HEK293 (cell line): ENCODE results near the gene TTC31.

Experiments used
- CTCF ChIA-PET: fragments of 350-600 bp; formaldehyde crosslinking; extraction: SDS; loops from one replicate; lab custom pipeline; 2021; ENCODE audit warnings: antibody characterized with exemption; lab: Yijun Ruan, JAX
- POLR2A ChIA-PET: fragments of 300-600 bp; formaldehyde crosslinking; extraction: SDS; loops from one replicate; lab custom pipeline; 2020; ENCODE audit warnings: antibody characterized with exemption, inconsistent platforms; lab: Yijun Ruan, JAX
- H3K27ac ChIP-seq: fragments of 200-500 bp; sonication (Bioruptor generic); 2 replicates; pipeline ENCODE4 v1.5.1; 2014; ENCODE audit warnings: low read depth, low read length, control low read depth, inconsistent platforms; ENCODE audit errors: extremely low read depth
- H3K36me3 ChIP-seq, 2 experiments: fragments of 200-500 bp in 1 of 2; sonication (Bioruptor generic) in 1 of 2; 1 replicate in 1 of 2; 2 replicates in 1 of 2; pipeline ENCODE4 v1.5.1; 2014 to 2017; ENCODE audit warnings: inconsistent platforms in 2 of 2, low read length in 2 of 2; ENCODE audit not compliant: control insufficient read depth in 2 of 2, insufficient read depth in 1 of 2
- H3K4me1 ChIP-seq: fragments of 200-500 bp; sonication (Bioruptor generic); 2 replicates; pipeline ENCODE4 v1.5.1; 2014; ENCODE audit warnings: mild to moderate bottlenecking, low read length, inconsistent platforms; ENCODE audit not compliant: control insufficient read depth, insufficient read depth
- H3K4me3 ChIP-seq: 2 replicates; pipeline ENCODE4 v1.5.1; 2011; ENCODE audit warnings: low read depth, mild to moderate bottlenecking, control low read depth, low read length, moderate library complexity
- H3K9me3 ChIP-seq: fragments of 200-500 bp; sonication (Bioruptor generic); 2 replicates; pipeline ENCODE4 v1.5.1; 2014; ENCODE audit warnings: low read depth, low read length, inconsistent platforms; ENCODE audit not compliant: control insufficient read depth, insufficient read depth
- EGR2 ChIP-seq: fragments of 450-650 bp; formaldehyde crosslinking; IDR thresholded peaks from 2 replicates; pipeline ENCODE4 v1.5.1; 2016; ENCODE audit warnings: low read depth, missing biosample characterization, missing genetic modification characterization
- HOXD13 ChIP-seq: sonication (generic); formaldehyde crosslinking; IDR thresholded peaks from 2 replicates; pipeline ENCODE4 v1.8.0; 2022; ENCODE audit warnings: missing genetic modification reagents, borderline replicate concordance
- ZBTB7A ChIP-seq: fragments of 450-650 bp; formaldehyde crosslinking; IDR thresholded peaks from 2 replicates; pipeline ENCODE4 v1.5.1; 2016; ENCODE audit warnings: low read depth, missing biosample characterization, missing genetic modification characterization
- ZEB2 ChIP-seq: fragments of 450-650 bp; formaldehyde crosslinking; IDR thresholded peaks from 2 replicates; pipeline ENCODE4 v1.5.1; 2016; ENCODE audit warnings: missing biosample characterization, missing genetic modification characterization
- ZNF112 ChIP-seq: fragments of 450-650 bp; formaldehyde crosslinking; IDR thresholded peaks from 2 replicates; pipeline ENCODE4 v1.5.0; 2017; ENCODE audit warnings: missing biosample characterization, missing genetic modification characterization
- ZNF2 ChIP-seq: fragments of 450-650 bp; formaldehyde crosslinking; IDR thresholded peaks from 2 replicates; pipeline ENCODE4 v1.5.1; 2016; ENCODE audit warnings: missing biosample characterization, missing genetic modification characterization
- ZNF221 ChIP-seq: fragments of 450-650 bp; formaldehyde crosslinking; IDR thresholded peaks from 2 replicates; pipeline ENCODE4 v1.5.1; 2017; ENCODE audit warnings: missing biosample characterization, missing genetic modification characterization, borderline replicate concordance
- ZNF223 ChIP-seq: fragments of 450-650 bp; formaldehyde crosslinking; IDR thresholded peaks from 2 replicates; pipeline ENCODE4 v1.5.1; 2016; ENCODE audit warnings: missing biosample characterization, missing genetic modification characterization
- ZNF24 ChIP-seq: fragments of 450-650 bp; formaldehyde crosslinking; IDR thresholded peaks from 2 replicates; pipeline ENCODE4 v1.5.1; 2016; ENCODE audit warnings: missing biosample characterization, missing genetic modification characterization
- ZNF354C ChIP-seq: fragments of 450-650 bp; formaldehyde crosslinking; IDR thresholded peaks from 2 replicates; pipeline ENCODE4 v1.5.1; 2016; ENCODE audit warnings: missing biosample characterization, missing genetic modification characterization, low read depth, borderline replicate concordance
- ZNF362 ChIP-seq: fragments of 450-650 bp; formaldehyde crosslinking; IDR thresholded peaks from 2 replicates; pipeline ENCODE4 v1.5.1; 2016; ENCODE audit warnings: missing biosample characterization, missing genetic modification characterization
- ZNF449 ChIP-seq: fragments of 450-650 bp; formaldehyde crosslinking; IDR thresholded peaks from 2 replicates; pipeline ENCODE4 v1.5.1; 2017; ENCODE audit warnings: missing biosample characterization, mild to moderate bottlenecking, missing genetic modification characterization, moderate library complexity
- ZNF514 ChIP-seq: fragments of 450-650 bp; formaldehyde crosslinking; IDR thresholded peaks from 2 replicates; pipeline ENCODE4 v1.5.1; 2016; ENCODE audit warnings: missing biosample characterization, missing genetic modification characterization
- ZNF548 ChIP-seq: fragments of 450-650 bp; formaldehyde crosslinking; IDR thresholded peaks from 2 replicates; pipeline ENCODE4 v1.5.1; 2016; ENCODE audit warnings: missing biosample characterization, missing genetic modification characterization
- ZNF701 ChIP-seq: fragments of 450-650 bp; formaldehyde crosslinking; IDR thresholded peaks from 2 replicates; pipeline ENCODE4 v1.5.1; 2016; ENCODE audit warnings: missing biosample characterization, missing genetic modification characterization
- ZNF768 ChIP-seq: fragments of 450-650 bp; formaldehyde crosslinking; IDR thresholded peaks from 2 replicates; pipeline ENCODE4 v1.5.1; 2018; ENCODE audit warnings: missing biosample characterization, mild to moderate bottlenecking, missing genetic modification characterization
- ZNF777 ChIP-seq: fragments of 450-650 bp; formaldehyde crosslinking; IDR thresholded peaks from 2 replicates; pipeline ENCODE4 v1.5.1; 2017; ENCODE audit warnings: missing biosample characterization, missing genetic modification characterization, borderline replicate concordance
- ZNF785 ChIP-seq: fragments of 450-650 bp; formaldehyde crosslinking; IDR thresholded peaks from 2 replicates; pipeline ENCODE4 v1.5.1; 2016; ENCODE audit warnings: missing biosample characterization, missing genetic modification characterization
- ZNF791 ChIP-seq: fragments of 450-650 bp; formaldehyde crosslinking; IDR thresholded peaks from 2 replicates; pipeline ENCODE4 v1.5.1; 2016; ENCODE audit warnings: missing biosample characterization, missing genetic modification characterization
- TF ChIP-seq, protein P1 (sequence below): fragments of 450-650 bp; formaldehyde crosslinking; IDR thresholded peaks from 2 replicates; pipeline ENCODE4 v1.5.1; 2016; ENCODE audit warnings: missing biosample characterization, missing genetic modification characterization

TTC31 gene

DNA sequence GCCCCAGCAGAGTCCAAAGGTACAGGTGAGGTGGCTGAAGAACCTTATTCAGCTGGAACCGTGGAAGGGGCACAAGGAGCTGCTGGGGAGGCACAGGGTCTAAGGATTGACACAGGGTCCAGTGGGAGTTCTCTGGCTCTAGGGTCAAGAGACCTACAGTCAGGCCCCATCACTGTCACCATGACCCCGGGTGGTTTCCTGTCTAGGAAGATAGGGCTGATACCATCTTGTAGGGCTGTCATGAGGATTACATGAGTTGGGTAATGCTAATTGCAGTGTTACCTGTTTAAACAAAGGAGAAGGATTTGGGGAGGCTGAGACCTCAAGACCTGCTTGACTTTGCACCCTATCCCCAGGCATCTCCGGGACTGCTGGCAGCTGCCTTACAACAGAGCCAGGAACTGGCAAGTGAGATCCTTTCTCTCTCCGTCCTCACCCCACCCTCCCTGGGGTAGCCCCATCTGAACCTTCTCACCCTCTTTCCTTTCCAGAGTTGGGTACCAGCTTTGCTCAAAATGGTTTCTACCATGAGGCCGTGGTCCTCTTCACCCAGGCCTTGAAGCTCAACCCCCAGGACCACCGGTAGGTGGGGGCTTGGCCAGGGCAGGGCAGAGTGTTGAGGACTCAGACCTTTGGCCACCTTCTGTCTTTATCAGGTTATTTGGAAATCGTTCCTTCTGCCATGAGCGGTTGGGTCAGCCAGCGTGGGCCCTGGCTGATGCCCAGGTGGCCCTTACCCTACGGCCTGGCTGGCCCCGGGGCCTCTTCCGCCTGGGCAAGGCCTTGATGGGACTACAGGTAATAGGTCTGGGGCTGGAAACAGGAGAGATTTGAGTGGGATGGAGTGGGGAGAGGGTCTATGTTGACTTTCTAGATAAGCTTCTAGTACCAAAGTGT lies 9.0 kb downstream of the TTC31 start:
- CTCF ChIA-PET = interaction anchor here (0.7 to 2.7 kb wide), 3 partner anchors 10 to 95 kb away, joined by 3 to 16 read pairs (median 3); no protein-coding TSS in a partner anchor
- Histone ChIP-seq H3K36me3 (peaks cover 2 to 62% of the 10 kb centered on the region in 2 experiments; a peak in 2 of 3 replicates), H3K4me1 (no peaks in the 10 kb centered on the region), H3K9me3 (no peaks in the 10 kb centered on the region), H3K4me3 (no peak overlapping the region), H3K27ac (no peak overlapping the region)
- POLR2A ChIA-PET = no interaction called here
- TF ChIP-seq ZNF548 (tag by site-specific recombination) = no peak

DNA sequence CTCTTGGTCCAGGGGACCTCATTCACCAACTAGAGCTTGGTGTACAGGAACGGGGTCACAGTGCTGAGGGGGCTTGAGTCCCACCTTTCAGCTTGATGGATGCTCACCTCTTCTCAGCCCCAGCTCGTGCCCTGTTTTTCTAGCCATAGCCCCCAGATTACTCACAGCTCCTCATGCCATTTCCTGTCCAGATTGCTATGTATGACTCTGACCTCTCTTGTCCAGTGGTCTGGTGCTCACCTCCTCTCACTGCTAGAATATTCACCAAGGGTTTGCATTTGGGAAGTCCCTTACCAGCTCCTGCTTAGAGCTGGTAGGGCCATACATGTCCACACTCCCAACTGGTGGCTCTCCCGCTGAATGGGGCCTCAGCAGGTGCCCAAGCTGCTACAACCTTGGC lies 10.7 kb downstream of the TTC31 start:
- H3K36me3 ChIP-seq = peaks cover 0 to 55% of the 10 kb centered on the region in 2 experiments; a peak in 2 of 3 replicates
- H3K4me3 ChIP-seq = no peak overlapping the region
- H3K9me3 ChIP-seq = no peaks in the 10 kb centered on the region
- POLR2A ChIA-PET = interaction anchor here (1.3 kb wide), 1 partner anchor 13 kb away, joined by 5 read pairs; the partner anchor contains the start of gene PCGF1
- TF ChIP-seq ZNF223 (tag by site-specific recombination) (no peak), ZNF354C (tag by site-specific recombination) (no peak), ZNF791 (tag by site-specific recombination) (no peak), ZNF514 (tag by site-specific recombination) (no peak), ZBTB7A (tag by site-specific recombination) (no peak), ZNF24 (no peak), ZNF2 (no peak)
- TF ChIP-seq, protein P1, sequence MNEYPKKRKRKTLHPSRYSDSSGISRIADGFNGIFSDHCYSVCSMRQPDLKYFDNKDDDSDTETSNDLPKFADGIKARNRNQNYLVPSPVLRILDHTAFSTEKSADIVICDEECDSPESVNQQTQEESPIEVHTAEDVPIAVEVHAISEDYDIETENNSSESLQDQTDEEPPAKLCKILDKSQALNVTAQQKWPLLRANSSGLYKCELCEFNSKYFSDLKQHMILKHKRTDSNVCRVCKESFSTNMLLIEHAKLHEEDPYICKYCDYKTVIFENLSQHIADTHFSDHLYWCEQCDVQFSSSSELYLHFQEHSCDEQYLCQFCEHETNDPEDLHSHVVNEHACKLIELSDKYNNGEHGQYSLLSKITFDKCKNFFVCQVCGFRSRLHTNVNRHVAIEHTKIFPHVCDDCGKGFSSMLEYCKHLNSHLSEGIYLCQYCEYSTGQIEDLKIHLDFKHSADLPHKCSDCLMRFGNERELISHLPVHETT = no peak
- TF ChIP-seq, all 188 proteins: peak for 0
- H3K27ac ChIP-seq = no peak overlapping the region
- H3K4me1 ChIP-seq = no peaks in the 10 kb centered on the region
- CTCF ChIA-PET = interaction anchor here (0.7 to 2.7 kb wide), 3 partner anchors 13 to 246 kb away, joined by 3 to 16 read pairs (median 3); no protein-coding TSS in a partner anchor

- TF ChIP-seq HOXD13 (CRISPR knock-in tag) = no peak
- TF ChIP-seq ZNF768 (tag by site-specific recombination) = no peak
- no peak for TF ChIP-seq ZNF221 (tag by site-specific recombination)
- no peak for TF ChIP-seq ZNF449 (tag by site-specific recombination)
- no peak for TF ChIP-seq ZEB2 (tag by site-specific recombination)
- no peak for TF ChIP-seq EGR2 (tag by site-specific recombination)
- TF ChIP-seq ZNF362 (tag by site-specific recombination) = no peak
- no peak for TF ChIP-seq ZNF777
- TF ChIP-seq ZNF112 (tag by site-specific recombination) = no peak
- no peak for TF ChIP-seq ZNF701
- no peak for TF ChIP-seq ZNF785 (tag by site-specific recombination)
- Histone ChIP-seq H3K36me3 (peaks cover 0 to 41% of the 10 kb centered on the region in 2 experiments; a peak in 1 of 3 replicates), H3K27ac (no peak overlapping the region), H3K9me3 (no peaks in the 10 kb centered on the region), H3K4me3 (no peak overlapping the region), H3K4me1 (no peaks in the 10 kb centered on the region)
- ChIA-PET POLR2A (no interaction called here), CTCF (interaction anchor here (0.6 to 0.9 kb wide), 2 partner anchors 11 to 48 kb away, joined by 3 to 10 read pairs; no protein-coding TSS in a partner anchor)
Observed at GRCh38 chr2:74495440-74495839, 12.6 kb downstream of the TTC31 start.
